ENCODE data around the gene CFD.
"Not testable (repeated sequence)": the region's sequence is repeated elsewhere in the genome, so short reads cannot be mapped to it uniquely, and the experiment has no call there.

CFD gene

GRCh38 chr19:825897-826644, 33.4 kb upstream of the CFD start:
- DNase-seq = no peak

- DNase-seq = no peak
Measured at GRCh38 chr19:827314-827709, 32.2 kb upstream of the CFD start.

DNA sequence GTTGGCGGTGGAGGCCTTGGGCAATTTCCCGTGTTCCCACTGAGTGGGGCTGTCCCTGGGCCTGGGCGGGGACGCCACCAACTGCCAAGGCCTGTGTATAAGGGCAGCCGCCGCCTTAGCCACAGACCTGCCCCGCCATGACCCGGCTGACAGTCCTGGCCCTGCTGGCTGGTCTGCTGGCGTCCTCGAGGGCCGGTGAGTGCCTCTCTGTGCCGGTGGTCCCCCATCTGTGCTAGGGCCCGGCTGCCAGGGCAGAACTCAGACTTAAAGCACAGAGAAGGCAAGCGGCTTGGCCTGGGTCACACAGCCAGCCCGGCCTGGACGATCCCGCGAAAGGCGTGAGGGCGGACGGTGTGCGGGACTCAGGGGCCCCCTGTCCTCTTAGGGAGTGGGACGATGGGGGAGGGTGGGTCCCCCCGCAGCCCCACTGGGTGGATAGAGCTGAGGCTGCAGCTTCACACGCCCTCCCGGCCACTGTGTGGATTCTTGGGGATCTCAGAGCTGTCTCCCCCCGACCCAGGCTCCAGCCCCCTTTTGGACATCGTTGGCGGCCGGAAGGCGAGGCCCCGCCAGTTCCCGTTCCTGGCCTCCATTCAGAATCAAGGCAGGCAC, 31.6 kb upstream of the CFD start, which contains the start of gene AZU1:
AZU1 (plus strand) TSS at position 128 of the 612 bp plus-strand sequence; CDS start at position 138, 10 bp downstream.
- no peak for DNase-seq

- DNase-seq = no peak
Measured at GRCh38 chr19:829129-829758, 30.2 kb upstream of the CFD start.

DNA sequence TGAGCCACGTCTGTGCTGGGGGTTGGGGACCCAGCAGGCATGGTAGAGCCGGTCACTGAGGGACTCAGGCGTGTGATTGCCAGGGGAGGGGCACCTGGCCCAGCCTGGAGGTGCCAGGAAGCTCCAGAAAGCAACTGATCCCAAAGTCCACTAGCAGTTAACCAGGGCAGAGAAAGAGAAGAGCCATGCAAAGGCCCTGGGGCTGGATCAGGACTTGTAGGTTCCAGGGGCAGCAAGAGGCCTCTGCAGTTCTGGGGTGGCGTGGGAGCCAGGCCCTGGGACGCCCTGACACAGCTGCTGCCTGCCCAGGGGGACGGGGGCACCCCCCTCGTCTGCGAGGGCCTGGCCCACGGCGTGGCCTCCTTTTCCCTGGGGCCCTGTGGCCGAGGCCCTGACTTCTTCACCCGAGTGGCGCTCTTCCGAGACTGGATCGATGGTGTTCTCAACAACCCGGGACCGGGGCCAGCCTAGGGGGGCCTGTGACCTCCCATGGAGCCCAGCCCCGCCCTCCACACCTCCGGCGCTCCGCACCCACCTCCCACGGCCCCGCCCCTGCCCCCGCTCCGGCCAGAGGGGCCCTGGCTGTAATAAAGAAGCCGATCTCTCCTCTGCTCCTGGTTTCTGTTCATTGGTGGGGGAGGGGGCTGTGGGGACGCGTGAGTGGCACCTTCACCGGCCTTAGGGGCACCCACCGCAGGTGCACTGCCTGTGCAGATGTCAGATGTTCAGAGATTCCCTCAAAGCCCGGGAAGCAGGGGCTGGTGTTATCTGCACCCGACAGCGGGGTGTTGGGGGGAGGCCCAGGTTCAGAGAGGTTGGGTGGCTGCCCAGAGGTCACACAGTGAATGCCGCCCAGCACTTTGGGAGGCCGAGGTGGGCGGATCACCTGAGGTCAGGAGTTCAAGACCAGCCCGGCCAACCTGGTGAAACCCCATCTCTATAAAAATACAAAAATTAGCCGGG, 27.8 kb upstream of the CFD start:
- DNase-seq = no peak

DNA sequence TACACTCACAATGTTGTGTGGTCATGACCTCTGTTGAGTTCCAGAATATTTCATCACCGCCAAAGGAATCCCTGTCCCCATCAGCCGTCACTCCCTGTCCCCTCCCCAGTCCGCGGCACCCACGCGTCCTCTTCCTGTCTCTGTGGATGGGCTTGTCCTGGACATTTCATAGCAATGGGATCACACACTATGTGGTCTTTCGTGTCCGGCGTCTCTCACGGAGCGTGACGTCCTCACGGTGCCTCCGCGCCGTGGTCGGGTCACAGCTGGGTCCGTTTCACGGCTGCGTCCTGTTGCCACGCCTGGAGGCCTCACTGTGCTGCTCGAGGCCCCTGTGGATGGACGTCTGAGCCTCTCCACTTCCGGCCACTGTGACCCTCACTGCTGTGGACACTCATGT, 25.2 kb upstream of the CFD start:
- no peak for DNase-seq

DNA sequence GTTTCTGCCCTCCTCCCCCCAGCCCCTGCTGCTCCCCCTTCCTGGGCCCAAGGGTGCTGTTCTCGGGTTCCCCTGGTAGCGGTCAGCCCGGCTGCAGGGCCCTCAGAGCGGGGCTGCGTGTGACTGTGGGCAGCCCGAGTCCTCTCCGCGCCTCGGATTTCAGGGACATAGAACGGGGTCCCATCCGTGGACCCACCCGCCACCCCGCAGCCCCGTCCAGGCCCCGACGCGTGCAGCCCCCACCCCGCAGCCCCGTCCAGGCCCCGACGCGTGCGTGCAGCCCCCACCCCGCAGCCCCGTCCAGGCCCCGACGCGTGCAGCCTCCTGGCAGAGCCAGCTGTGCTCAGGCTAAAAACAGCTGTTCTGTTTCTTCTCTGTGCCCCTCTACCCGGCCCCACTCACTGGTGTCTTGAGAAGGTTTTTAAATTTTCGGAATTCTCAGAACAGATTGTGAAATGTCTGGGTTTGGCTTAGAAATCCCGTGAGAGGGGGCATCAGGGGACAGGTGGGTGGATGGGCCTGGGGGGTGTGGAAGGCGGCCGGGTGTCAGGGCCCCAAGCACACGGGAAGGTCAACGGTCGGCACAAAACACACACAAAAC, 24.2 kb upstream of the CFD start:
- DNase-seq = no peak

GRCh38 chr19:840519-841206, 18.8 kb upstream of the CFD start, which contains the start of gene PRTN3:
TSS of gene PRTN3 (plus strand) at chr19:840999. CDS start at chr19:841009, 10 bp downstream.
- no peak for DNase-seq

GRCh38 chr19:842802-843179, 16.7 kb upstream of the CFD start:
- not testable (repeated sequence) for DNase-seq

- DNase-seq = peak; percentile 68
Measured at GRCh38 chr19:843180-843835, 16.2 kb upstream of the CFD start.

- DNase-seq = peak; percentile 54
Measured at GRCh38 chr19:843836-844545, 15.5 kb upstream of the CFD start.

- DNase-seq = no peak
Measured at GRCh38 chr19:844546-844971, 14.9 kb upstream of the CFD start.

DNA sequence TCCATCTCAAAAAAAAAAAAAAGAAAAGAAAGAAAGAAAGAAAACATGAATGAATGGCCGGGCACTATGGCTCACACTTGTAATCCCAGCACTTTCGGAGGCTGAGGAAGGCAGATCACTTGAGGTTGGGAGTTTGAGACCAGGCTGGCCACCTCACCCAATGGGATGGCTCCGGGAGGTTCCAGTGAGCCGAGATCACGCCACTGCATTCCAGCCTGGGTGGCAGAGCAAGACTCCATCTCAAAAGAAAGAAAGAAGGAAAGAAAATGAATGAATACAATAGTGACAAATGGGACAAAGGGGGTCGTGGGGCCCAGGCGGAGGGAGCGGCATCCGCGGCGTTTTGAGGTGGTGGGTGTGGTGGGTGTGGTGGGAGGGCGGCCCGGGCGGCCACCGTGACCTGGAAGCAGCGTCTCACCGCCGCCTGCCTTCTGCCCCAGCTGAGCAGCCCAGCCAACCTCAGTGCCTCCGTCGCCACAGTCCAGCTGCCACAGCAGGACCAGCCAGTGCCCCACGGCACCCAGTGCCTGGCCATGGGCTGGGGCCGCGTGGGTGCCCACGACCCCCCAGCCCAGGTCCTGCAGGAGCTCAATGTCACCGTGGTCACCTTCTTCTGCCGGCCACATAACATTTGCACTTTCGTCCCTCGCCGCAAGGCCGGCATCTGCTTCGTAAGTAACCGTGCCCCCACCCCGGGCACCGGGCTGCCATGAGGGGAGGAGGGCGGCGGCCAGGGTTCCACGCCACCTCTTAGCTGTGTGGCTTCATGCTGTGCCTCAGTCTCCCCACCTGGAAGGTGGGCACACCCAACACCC, 13.6 kb upstream of the CFD start:
- DNase-seq = no peak

DNA sequence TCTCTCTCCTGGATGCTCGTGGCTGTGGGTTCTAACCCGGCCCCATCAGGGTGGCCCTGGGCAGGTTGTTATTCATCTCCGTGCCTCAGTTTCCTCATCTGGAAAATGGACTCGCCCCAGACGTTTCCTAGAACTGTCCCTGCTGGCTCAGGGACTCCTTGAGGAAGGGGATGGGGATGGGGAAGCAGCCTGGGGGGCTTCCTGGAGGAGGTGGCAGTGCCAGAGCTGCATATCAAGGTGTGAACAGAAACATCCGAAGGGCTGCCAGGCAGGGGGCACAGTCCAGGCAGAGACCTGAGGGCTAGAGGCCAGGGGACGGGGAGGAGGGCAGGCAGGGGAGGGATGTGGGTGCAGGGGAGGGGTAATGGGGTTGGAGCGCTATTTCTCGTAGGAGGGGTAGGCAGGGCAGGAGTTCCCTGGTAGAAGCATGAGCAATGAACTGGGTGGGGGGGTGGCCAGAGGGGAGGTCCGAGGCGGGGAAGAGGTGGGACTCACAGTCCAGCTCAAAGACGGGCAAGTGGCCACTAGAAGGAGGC, 11.0 kb upstream of the CFD start:
- DNase-seq = no peak

- not testable (repeated sequence) for DNase-seq
Measured at GRCh38 chr19:849195-849594, 10.3 kb upstream of the CFD start.

DNA sequence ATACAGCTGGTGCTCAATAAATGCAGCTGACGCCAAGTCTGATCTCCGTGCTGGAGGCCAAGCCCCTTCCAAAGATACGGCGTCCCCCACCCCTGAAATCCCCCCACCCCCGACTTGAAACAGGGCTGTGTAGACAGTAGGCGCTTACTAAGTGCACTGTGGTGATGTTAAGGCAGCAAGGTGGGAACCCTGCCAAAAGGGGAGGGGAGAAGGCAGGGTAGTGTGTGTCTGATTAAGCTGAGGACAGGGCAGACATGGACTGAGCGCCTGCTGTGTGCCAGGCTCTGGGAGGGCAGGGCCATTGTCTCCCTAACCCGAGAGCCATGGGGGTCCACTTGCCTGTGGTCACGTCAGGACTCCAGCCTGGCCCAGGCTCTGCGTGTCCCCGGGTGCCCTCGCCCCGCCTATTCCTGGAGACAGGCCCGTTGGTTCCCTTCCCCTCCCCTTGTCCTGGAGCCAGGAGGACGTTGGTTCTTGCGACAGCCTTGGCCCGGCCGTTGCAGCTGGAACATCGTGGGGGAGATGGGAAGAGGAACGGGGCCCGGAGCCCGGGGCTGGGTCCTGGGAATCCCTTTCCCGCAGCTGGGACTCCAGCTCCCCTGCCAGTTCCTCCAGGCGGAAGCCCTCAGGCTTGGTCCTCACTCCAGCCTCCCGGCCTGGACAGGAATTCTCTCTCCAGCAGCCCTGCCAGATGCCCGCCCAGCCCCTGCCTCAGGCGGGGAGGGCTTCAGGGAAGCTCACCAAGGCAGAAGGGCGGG, 9.1 kb upstream of the CFD start:
- DNase-seq = peak; percentile 85

DNA sequence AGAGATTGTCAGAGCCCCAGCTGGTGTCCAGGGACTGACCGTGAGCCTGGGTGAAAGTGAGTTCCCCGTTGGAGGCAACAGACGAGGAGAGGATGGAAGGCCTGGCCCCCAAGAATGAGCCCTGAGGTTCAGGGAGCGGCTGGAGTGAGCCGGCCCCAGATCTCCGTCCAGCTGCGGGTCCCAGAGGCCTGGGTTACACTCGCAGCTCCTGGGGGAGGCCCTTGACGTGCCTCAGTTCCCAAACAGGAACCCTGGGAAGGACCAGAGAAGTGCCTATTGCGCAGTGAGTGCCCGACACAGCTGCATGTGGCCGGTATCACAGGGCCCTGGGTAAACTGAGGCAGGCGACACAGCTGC, 8.5 kb upstream of the CFD start:
- no peak for DNase-seq

DNA sequence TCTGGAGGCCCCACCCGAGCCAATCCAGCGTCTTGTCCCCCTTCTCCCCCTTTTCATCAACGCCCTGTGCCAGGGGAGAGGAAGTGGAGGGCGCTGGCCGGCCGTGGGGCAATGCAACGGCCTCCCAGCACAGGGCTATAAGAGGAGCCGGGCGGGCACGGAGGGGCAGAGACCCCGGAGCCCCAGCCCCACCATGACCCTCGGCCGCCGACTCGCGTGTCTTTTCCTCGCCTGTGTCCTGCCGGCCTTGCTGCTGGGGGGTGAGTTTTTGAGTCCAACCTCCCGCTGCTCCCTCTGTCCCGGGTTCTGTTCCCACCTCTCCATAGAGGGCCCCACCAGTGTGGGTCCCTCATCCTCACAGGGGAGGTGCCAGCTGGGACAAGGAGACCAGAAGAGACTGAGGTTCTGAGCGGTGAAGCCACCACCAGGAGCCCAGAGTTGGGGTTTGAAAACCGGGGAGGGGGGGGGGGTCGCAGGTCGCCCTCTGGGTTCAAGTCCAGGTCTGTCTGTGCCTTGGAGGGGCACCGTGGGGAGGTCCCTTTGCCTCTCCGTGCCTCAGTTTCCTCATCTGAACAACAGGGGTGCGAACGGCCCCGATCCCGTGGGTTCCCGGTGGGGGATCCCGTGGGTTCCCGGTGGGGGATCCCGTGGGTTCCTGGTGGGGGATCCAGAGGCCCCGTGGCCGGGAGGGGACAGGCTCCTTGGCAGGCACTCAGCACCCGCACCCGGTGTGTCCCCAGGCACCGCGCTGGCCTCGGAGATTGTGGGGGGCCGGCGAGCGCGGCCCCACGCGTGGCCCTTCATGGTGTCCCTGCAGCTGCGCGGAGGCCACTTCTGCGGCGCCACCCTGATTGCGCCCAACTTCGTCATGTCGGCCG, 7.1 kb upstream of the CFD start, which contains the start of gene ELANE:
ELANE (plus strand) TSS at position 168 of the 878 bp plus-strand sequence; CDS start at position 194, 26 bp downstream.
- DNase-seq = no peak
